Large intestine (tissue), 12 donors: ENCODE measurements around the gene ANKRD36. TPM values are rescaled to one million over a fixed set of nuclear protein-coding genes. Genes with fewer than 3 reads are reported as not detected.
"Not testable (repeated sequence)": the region's sequence is repeated elsewhere in the genome, so short reads cannot be mapped to it uniquely, and the experiment has no call there.

Experiments
- DNase-seq, 2 donors: peaks; one replicate each; pipeline versions ENCODE4 v3.0.0 to v3.0.0-alpha.2; 2013
- H3K27ac ChIP-seq: one replicate; pipeline ENCODE4 v1.5.1; 2013; ENCODE audit warnings: low read length
- H3K27me3 ChIP-seq: 2 replicates; pipeline ENCODE4 v1.6.1; 2013; ENCODE audit warnings: low read length; ENCODE audit not compliant: control insufficient read depth, insufficient read depth
- H3K36me3 ChIP-seq: 2 replicates; pipeline ENCODE4 v1.6.1; 2013; ENCODE audit warnings: low read length; ENCODE audit not compliant: control insufficient read depth, insufficient read depth
- H3K4me1 ChIP-seq: one replicate; pipeline ENCODE4 v1.6.1; 2013; ENCODE audit warnings: low read length; ENCODE audit not compliant: control insufficient read depth, insufficient read depth
- H3K4me3 ChIP-seq: one replicate; pipeline ENCODE4 v1.5.1; 2013; ENCODE audit warnings: low read length
- H3K9me3 ChIP-seq: one replicate; pipeline ENCODE4 v1.6.1; 2013; ENCODE audit warnings: mild to moderate bottlenecking, low read depth, low read length, moderate library complexity; ENCODE audit not compliant: control insufficient read depth
- WGBS: methylation state at CpG from one replicate; pipeline ENCODE4 v1.1.5; 2013; ENCODE audit warnings: low lambda C conversion rate; ENCODE audit not compliant: insufficient coverage; 5-methylcytosine and 5-hydroxymethylcytosine counted together
- long read RNA-seq, 11 donors: transcript quantifications; one replicate each; lab custom pipeline, GENCODE V29; 2026
- polyA plus RNA-seq: library from polyadenylated mRNA; unstranded; fragments of 120-200 nt; gene quantifications from one replicate; pipeline ENCODE4 v1.2.1, GENCODE V29; 2013

The ANKRD36 gene
- 14.3 TPM for polyA plus RNA-seq
- long read RNA-seq, donor 1, partial matches to known transcripts = 0 of 1 reads
- long read RNA-seq, donor 1, other reads (novel, unspliced or antisense) = 0 of 1 reads
- long read RNA-seq, donor 2, partial matches to known transcripts = 16 of 17 reads
- long read RNA-seq, donor 2, other reads (novel, unspliced or antisense) = 0 of 17 reads
- long read RNA-seq, donor 3 = 0 reads
- long read RNA-seq, donor 4 = 0 reads
- long read RNA-seq, donor 5 = 0 reads
- long read RNA-seq, donor 6, partial matches to known transcripts = 0 of 1 reads
- long read RNA-seq, donor 6, other reads (novel, unspliced or antisense) = 0 of 1 reads
- long read RNA-seq, donor 7 = 0 reads
- long read RNA-seq, donor 8, partial matches to known transcripts = 9 of 9 reads
- long read RNA-seq, donor 8, other reads (novel, unspliced or antisense) = 0 of 9 reads
- long read RNA-seq, donor 9, partial matches to known transcripts = 5 of 5 reads
- long read RNA-seq, donor 9, other reads (novel, unspliced or antisense) = 0 of 5 reads
- long read RNA-seq, donor 10, partial matches to known transcripts = 0 of 2 reads
- long read RNA-seq, donor 10, other reads (novel, unspliced or antisense) = 0 of 2 reads
- long read RNA-seq, donor 11 = 0 reads

GRCh38 chr2:97113050-97113881, at the start of gene ANKRD36:
TSS of gene ANKRD36 (plus strand) at chr2:97113153. CDS start at chr2:97113740, 587 bp downstream.
- DNase-seq = peak; percentile 71 to 87
- no CpG with 5 or more reads among the region's 74 CpGs for WGBS
- Histone ChIP-seq H3K4me3 (peak within 1 kb of the TSS; percentile 63), H3K27ac (peak within 1 kb of the TSS; percentile 91)
- not testable (repeated sequence) for H3K4me1 ChIP-seq, H3K9me3 ChIP-seq, H3K27me3 ChIP-seq, H3K36me3 ChIP-seq

GRCh38 chr2:97066030-97066429, 46.9 kb upstream of the ANKRD36 start:
- no CpG with 5 or more reads among the region's 5 CpGs for WGBS
- not testable (repeated sequence) for H3K4me1 ChIP-seq, H3K36me3 ChIP-seq, DNase-seq, H3K9me3 ChIP-seq, H3K4me3 ChIP-seq, H3K27me3 ChIP-seq, H3K27ac ChIP-seq

DNA sequence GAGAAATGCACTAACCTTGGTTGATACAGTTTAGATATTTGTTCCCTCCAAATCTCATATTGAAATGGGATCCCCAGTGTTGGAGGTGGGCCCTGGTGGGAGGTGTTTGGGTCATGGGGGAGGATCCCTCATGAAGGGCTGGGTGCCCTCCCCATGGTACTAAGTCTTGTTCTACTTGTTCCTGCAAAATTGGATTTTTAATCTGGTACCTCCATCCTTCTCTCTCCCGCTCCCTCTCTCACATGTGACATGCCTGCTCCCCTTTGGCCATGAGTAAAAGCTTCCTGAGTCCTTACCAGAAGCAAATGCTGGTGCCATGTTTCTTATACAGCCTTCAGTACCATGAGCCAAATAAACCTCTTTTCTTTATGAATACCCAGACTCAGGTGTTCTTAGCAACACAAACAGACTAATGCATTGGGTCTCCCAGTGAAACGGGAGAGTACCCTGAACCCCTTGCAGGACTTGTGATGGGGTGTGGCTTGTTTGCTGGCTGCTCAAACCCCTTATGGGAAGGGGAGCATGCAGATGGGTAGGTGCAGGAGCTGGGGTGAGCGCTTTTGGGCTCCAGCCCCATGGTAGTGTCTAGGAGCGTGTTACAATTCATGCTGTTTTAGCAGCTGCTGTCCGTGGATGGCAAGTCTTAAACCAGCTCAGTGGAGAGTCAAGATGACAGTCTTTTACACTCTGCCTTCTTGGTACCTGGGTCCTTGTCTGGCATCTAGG, 45.5 kb upstream of the ANKRD36 start:
- Histone ChIP-seq H3K4me1 (no peaks in the 10 kb centered on the region), H3K36me3 (no peaks in the 10 kb centered on the region), H3K27me3 (no peaks in the 10 kb centered on the region), H3K9me3 (no peaks in the 10 kb centered on the region), H3K4me3 (no peak overlapping the region), H3K27ac (no peak overlapping the region)
- WGBS = 100% methylated on average over 1 of the region's 5 CpGs
- DNase-seq = peak; percentile 1

DNA sequence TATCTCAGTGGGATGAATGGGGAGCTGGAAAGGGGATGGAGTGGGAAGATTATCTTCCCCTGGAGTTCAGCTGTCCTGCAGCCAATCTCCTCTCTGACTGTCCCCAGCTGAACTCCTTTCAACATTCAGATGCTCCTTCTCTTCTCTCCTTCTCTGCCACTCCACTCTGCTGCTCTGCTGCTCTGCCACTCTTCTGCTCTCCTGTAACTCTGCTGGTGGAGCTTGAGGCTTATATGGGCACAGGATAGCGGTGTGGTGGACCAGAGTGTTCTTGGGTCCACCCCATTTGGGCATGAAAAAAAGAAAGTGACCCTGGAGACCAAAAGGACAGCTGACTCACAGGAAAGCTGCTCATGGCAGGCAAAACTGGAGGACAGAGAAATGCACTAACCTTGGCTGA, 44.9 kb upstream of the ANKRD36 start:
- Histone ChIP-seq H3K27me3 (no peaks in the 10 kb centered on the region), H3K27ac (no peak overlapping the region), H3K36me3 (no peaks in the 10 kb centered on the region), H3K9me3 (no peaks in the 10 kb centered on the region), H3K4me3 (no peak overlapping the region), H3K4me1 (no peaks in the 10 kb centered on the region)
- no CpG with 5 or more reads among the region's 1 CpG for WGBS
- DNase-seq = peak in 1 of 2 donors; percentile 1

DNA sequence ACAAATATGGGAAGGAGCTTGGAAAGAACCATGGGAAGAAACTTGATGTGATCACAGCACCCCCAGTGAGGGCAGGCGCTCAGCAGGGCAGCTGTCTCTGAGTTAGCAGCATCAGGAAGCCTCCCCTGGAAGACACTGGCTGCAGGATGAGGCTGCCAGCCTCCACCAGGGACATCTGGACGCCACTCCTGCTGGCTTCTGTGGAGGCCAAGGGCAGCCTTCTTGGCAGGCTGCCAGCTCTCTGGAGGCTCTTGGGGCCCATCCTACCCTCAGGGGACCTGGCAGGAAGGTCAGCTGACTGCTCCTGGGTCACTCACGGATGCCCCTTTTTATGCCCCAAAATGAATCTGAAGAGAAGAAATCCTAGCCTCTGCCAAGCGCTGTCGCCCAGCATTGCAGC, 44.2 kb upstream of the ANKRD36 start:
- not testable (repeated sequence) for DNase-seq, H3K36me3 ChIP-seq, H3K27ac ChIP-seq, H3K4me1 ChIP-seq, H3K4me3 ChIP-seq, H3K27me3 ChIP-seq, H3K9me3 ChIP-seq
- no CpG with 5 or more reads among the region's 5 CpGs for WGBS

GRCh38 chr2:97070915-97071314, 42.0 kb upstream of the ANKRD36 start:
- not testable (repeated sequence) for H3K27ac ChIP-seq, DNase-seq, H3K9me3 ChIP-seq, H3K4me3 ChIP-seq, H3K36me3 ChIP-seq, H3K4me1 ChIP-seq, H3K27me3 ChIP-seq
- no CpG with 5 or more reads among the region's 3 CpGs for whole genome bisulfite sequencing

DNA sequence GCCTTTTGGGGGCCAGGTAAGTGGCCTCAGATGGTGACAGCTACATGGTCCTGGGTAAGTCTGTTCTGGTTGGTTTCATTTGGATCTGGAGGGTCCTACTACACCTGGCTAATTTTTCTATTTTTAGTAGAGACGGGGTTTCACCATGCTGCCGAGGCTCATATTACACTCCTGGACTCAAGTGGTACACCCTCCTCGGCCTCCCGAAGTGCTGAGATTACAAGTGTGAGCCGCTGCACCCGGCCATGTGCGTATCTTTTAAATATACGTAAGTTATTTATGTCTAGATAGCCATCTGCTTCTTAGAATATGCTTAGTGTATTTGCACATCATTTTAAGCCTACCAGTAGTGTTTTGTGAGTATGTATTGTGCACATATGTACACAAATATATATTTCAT, 35.7 kb upstream of the ANKRD36 start:
- not testable (repeated sequence) for H3K4me3 ChIP-seq, DNase-seq, H3K27me3 ChIP-seq, H3K4me1 ChIP-seq, H3K9me3 ChIP-seq, H3K27ac ChIP-seq, H3K36me3 ChIP-seq
- WGBS = no CpG with 5 or more reads among the region's 8 CpGs

DNA sequence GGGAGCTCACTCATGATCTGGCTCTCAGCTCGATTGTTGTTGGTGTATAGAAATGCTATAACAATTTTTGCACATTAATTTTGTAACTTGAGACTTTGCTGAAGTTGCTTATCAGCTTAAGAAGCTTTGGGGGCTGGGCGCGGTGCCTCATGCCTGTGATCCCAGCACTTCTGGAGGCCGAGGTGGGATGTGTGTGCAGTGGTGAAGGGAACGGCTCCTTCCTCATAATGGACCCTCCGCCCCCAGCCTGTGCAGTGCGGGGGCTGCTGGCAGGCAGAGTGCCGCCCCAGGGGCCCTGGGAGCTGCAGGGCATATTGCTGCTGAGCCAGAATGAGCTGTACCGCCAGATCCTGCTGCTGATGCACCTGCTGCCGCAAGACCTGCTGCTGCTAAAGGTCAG, 32.1 kb upstream of the ANKRD36 start:
- no CpG with 5 or more reads among the region's 10 CpGs for WGBS
- not testable (repeated sequence) for H3K9me3 ChIP-seq, H3K4me1 ChIP-seq, H3K27me3 ChIP-seq, H3K4me3 ChIP-seq, H3K27ac ChIP-seq, H3K36me3 ChIP-seq, DNase-seq

GRCh38 chr2:97082206-97082605, 30.7 kb upstream of the ANKRD36 start:
- H3K27me3 ChIP-seq, H3K9me3 ChIP-seq, H3K27ac ChIP-seq, DNase-seq, H3K36me3 ChIP-seq, H3K4me1 ChIP-seq, H3K4me3 ChIP-seq: not testable (repeated sequence)
- no CpG with 5 or more reads among the region's 9 CpGs for WGBS

DNA sequence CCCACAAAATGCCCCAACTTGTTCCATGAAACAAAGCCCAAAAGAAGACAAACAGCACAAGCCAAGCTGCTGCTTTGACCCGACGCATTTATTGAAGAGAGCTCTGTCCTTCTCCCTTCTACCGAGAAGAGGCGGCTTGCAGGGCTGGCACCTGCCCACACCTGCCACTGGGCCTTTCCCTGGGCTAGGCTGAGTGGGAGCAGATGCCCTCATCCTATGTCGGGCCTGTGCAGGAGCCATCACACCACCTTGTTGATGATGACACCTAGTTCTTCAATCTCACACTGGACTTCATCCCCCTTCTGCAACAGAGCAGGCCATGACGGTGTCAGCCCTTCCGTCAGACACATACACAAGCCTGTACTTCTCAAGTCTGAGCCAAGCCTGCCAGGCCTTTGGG, 29.4 kb upstream of the ANKRD36 start:
- not testable (repeated sequence) for H3K27ac ChIP-seq, H3K27me3 ChIP-seq, H3K36me3 ChIP-seq, H3K9me3 ChIP-seq, H3K4me3 ChIP-seq, DNase-seq, H3K4me1 ChIP-seq
- WGBS = no CpG with 5 or more reads among the region's 7 CpGs
